GM21526 (cell line): Measurements from ENCODE around the gene ICOS.

ENCODE experiments used
- ATAC-seq: cut with Tn5 transposase; IDR thresholded peaks from one replicate; pipeline ENCODE4 v1.9.1; 2021; ENCODE audit warnings: moderate library complexity; ENCODE audit not compliant: unreplicated experiment, low FRiP score

The ICOS gene

GRCh38 chr2:203936535-203936934, at the start of gene ICOS:
Gene ICOS, plus strand, starts transcription at chr2:203936763. Its CDS starts 52 bp downstream, at chr2:203936815.
- ATAC-seq: no peak

DNA sequence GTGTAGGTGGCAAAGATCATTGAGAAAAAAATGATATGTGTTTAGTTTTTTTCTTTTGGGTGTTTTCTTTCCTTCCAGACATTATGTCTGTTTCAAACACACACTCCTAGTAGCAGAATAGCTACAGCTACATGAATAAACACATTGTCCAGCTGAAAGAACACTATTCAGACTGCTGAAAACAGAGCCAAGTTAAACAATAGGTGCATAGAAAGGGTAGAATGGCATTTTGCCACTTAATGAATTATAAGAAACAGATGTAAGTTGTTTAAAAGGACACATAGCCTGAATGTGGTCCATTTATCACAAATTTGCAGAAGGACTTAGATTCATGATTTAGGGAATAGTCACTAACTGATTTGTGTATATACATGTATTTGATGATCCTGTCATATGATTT, 48.9 kb upstream of the ICOS start:
- ATAC-seq: no peak

DNA sequence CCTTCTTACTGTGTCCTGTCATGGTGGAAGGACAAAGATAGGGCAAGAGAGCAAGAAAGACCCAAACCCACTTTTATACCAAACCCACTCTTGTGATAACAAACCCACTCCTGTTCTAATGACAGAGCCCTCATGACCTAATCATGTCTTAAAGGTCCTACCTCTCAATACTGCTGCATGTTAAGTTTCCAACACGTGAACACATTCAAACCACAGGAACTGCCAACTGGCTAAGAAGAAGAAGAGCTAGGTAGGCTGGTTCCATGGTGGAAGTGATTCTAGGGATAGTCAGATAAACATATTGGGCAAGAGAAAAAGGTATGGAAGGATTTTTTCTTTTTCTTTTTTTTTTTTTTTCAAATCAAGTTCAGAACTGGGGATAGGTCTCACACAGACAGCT, 47.0 kb upstream of the ICOS start:
- ATAC-seq: no peak

DNA sequence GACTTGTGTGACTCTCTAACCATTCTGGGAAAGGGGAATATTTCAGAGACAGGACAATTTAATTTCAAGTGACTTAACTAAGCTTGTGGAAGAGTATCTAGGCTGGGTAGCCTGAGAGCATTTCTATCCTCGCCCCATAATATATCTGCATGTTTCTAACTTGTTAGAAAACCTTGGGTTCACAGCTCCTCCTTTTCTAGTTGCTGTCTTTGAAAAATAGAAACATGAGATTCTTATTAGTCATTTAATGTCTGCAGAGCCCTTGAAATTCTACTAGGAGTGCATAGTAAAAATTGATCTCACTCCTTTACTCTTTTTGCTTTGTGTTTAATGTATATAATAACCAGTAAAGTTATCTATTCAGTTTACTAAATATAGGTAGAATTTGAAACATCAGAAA, 46.6 kb upstream of the ICOS start:
- no peak for ATAC-seq

DNA sequence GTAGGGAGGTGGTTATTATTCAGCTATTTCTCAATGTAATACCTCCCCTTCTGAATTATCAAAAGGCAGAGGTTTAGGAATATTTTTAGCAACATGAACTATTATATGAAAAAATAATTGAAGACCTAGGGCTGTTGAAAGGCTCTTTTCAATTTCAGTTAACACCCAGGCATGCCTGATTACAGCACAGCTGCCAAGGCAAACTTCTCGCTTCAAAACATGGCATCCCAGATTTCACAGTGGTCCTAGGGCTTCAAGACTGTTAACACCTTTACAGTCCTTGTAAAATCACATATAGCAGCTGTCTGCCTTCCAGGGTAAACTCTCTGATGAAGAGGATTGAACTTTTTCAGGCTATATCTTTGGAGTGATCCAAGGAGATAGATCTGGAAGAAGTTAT, 45.8 kb upstream of the ICOS start:
- ATAC-seq: no peak

DNA sequence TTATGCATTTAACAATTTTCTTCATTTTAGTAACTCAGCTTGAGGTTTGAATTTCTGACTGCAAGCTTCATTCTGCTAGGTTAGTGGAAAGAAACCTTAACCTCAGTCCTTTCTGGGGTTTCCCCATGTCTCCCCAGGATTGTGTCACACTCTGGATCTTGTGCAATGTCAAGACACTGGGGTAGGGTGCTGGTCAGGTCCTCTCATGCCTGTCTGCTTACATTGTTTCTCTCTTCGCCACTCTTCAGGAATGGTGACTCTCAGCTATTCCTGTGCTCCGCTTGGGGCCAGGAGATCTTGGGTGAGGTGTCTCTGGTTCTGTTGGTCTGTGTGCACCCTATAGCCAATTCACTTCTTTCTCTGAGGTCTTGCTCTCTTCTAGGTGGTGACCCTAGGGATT, 45.1 kb upstream of the ICOS start:
- no peak for ATAC-seq

DNA sequence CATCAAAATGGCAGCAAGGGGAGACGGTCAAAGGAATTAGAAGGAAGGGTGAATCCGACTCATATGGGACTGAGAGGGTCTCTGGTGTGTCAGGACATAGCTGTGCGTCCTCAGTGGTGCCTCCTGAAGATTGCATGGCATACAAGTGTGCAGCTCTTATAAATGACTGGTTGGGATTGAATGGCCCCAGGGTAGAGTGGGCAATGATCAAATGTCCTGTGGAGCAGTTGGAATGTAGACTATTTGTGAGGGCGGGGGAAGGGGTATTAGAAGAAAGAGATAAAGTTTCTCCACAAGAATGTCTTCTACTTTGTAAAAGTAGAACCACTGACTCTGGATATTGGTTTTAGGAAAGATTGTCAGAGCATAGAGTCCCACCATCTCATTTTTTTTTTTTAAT, 44.4 kb upstream of the ICOS start:
- ATAC-seq: no peak

DNA sequence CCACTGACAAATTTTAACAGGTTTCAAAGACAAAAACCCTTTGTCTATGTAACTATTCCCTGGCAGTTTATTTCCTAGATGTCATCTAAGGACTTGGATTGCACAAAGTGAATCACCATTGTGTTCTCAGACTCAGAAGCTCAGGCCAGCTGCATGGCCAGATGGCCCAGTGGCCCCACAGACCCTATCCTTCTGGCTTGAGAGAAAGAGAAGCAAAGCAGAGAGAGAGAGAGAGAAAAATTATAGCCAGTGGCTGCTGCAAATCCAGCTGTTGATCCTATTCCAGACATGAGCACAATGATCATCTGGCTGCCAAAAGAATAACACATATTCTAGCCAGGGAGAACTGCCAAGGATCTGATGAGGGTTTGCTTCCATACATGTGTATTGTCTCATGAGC, 43.2 kb upstream of the ICOS start:
- ATAC-seq: no peak

DNA sequence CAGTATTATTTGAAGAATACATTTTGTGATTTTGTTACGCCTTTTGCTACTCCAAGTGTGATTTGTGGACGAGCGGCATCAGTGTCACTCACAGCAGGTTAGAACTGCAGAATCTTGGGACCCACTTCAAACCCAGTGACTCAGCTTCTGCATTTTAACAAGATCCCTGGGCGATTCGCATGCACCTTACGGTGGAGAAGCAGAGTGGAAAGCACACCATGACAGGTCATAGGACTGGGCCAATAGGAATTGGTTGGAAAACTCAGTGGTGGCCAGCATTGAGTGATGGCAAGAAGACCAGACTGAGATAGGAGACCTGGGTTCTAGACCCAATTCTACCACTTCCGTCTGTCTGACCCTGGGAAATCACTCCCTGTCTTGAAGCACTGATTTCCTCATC, 42.7 kb upstream of the ICOS start:
- ATAC-seq: no peak

DNA sequence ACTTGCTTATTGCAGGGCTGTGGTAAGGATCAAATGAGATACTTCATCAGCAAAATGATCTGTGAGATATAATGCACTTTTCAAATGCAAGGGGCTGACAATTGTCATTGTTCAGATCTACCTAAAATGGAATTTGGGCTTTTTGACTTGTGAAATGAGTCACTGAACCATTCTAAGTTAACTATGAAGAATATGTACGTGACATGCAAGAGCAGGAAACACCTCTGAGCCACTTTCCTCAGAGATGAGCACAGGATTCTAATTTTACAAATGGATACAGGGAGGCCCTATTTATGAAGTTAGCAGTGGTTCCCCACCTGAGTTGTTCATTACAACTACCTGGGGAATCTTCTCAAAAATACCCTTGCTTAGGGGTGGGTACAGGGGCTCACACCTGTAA, 42.3 kb upstream of the ICOS start:
- ATAC-seq: no peak

- ATAC-seq: no peak
Measured at GRCh38 chr2:203897544-203897943, 39.0 kb upstream of the ICOS start.

DNA sequence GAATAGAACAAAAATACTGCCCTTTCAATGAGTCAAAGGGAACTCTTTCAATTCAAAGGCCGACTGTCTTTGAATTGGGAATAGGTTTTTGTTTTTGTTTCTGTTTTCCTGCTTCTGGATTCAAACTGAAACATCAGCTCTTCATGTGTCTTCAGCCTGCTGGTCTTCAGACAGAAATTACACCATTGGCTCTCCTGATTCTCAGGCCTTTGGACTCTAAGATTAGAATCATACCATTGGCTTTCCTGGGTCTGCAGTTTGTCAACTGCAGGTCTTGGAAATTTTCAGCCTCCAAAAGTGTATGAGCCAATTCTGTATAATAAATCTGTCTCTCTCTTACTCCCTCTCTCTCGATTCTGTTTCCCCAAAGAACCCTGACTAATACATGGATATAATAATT, 37.9 kb upstream of the ICOS start:
- ATAC-seq: no peak

- no peak for ATAC-seq
Measured at GRCh38 chr2:203900253-203900652, 36.3 kb upstream of the ICOS start.

GRCh38 chr2:203904022-203904421, 32.5 kb upstream of the ICOS start:
- no peak for ATAC-seq

DNA sequence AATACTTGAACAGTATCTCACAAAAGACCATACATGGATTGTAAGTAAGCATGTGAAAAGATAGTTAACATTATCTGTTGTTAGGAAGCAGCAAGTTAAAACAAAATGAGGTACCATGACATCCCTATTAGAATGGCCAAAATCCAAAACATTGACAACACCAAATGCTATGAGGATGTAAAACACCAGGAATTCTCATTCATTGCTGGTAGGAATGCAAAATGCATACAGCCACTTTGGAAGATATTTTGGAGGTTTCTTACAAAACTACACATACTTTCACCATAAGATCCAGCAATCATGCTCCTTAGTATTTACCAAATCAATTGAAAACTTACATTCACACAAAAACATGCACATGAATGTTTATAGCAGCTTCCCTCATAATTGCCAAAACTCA, 30.9 kb upstream of the ICOS start:
- no peak for ATAC-seq

DNA sequence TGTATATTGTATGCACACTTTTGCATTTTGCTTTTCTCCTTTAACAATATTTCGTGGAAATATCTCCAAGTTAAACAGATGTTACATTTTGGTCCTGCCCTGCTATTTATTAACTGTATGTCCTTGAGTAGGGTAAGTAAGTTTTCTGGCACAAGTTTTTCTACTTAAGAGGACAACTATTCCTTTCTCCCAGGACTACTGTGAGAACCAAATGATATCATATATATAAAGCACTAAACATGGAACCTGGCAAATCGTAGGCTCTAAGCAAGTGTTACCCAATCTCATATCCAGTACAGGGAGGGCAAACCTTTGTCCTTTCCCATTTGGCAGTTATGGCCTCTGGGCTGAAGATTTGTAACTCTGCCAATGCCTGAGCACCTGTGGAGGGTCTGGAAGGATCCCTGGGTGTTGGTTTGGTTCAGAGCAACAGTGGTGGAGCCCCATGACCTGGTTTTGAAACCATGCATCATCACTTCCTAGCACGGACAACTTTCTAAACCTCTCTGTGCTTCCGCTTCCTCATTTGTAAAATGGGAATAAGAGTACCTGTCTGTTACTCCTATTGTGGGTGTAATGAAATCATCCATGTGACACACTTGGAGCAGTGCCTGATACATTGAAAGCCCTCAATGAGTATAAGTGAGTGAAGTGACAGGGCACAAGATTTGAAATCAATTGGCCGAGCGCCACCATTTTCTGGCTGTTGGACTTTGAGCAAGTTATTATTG, 28.3 kb upstream of the ICOS start:
- ATAC-seq: no peak

- no peak for ATAC-seq
Measured at GRCh38 chr2:203908797-203909185, 27.8 kb upstream of the ICOS start.

GRCh38 chr2:203909261-203909967, 27.1 kb upstream of the ICOS start:
- ATAC-seq: no peak

GRCh38 chr2:203909974-203910373, 26.6 kb upstream of the ICOS start:
- no peak for ATAC-seq

- no peak for ATAC-seq
Measured at GRCh38 chr2:203913947-203914346, 22.6 kb upstream of the ICOS start.

- no peak for ATAC-seq
Measured at GRCh38 chr2:203914546-203915182, 21.9 kb upstream of the ICOS start.

- no peak for ATAC-seq
Measured at GRCh38 chr2:203915256-203915655, 21.3 kb upstream of the ICOS start.
